ENCODE results near the gene NUP210.
"Not testable (repeated sequence)": the region's sequence is repeated elsewhere in the genome, so short reads cannot be mapped to it uniquely, and the experiment has no call there.

NUP210 gene

GRCh38 chr3:13404626-13405452, 15.3 kb downstream of the NUP210 start:
- DNase-seq: no peak

GRCh38 chr3:13403847-13404246, 16.3 kb downstream of the NUP210 start:
- DNase-seq: no peak

- no peak for DNase-seq
These were observed 16.8 kb downstream of the NUP210 start for GRCh38 chr3:13403213-13403819.

GRCh38 chr3:13401149-13401548, 19.0 kb downstream of the NUP210 start:
- DNase-seq: no peak

GRCh38 chr3:13400114-13400673, 19.9 kb downstream of the NUP210 start:
- DNase-seq: no peak

- DNase-seq: no peak
These were observed 20.5 kb downstream of the NUP210 start for GRCh38 chr3:13399603-13400002.

- no peak for DNase-seq
These were observed 22.8 kb downstream of the NUP210 start for GRCh38 chr3:13397316-13397715.

- no peak for DNase-seq
These were observed 25.8 kb downstream of the NUP210 start for GRCh38 chr3:13394363-13394762.

GRCh38 chr3:13393427-13394360, 26.4 kb downstream of the NUP210 start:
- no peak for DNase-seq

GRCh38 chr3:13391308-13391707, 28.8 kb downstream of the NUP210 start:
- DNase-seq: no peak

GRCh38 chr3:13389378-13389777, 30.7 kb downstream of the NUP210 start:
- DNase-seq: no peak

- DNase-seq: no peak
These were observed 31.3 kb downstream of the NUP210 start for GRCh38 chr3:13388816-13389215.

- DNase-seq: no peak
These were observed 34.7 kb downstream of the NUP210 start for GRCh38 chr3:13385373-13385965.

- no peak for DNase-seq
These were observed 39.2 kb downstream of the NUP210 start for GRCh38 chr3:13380971-13381370.

GRCh38 chr3:13379201-13379830, 40.8 kb downstream of the NUP210 start:
- DNase-seq: no peak

- DNase-seq: no peak
These were observed 42.0 kb downstream of the NUP210 start for GRCh38 chr3:13378155-13378554.

- DNase-seq: not testable (repeated sequence)
These were observed 42.4 kb downstream of the NUP210 start for GRCh38 chr3:13377741-13378140.

GRCh38 chr3:13377021-13377420, 43.1 kb downstream of the NUP210 start:
- no peak for DNase-seq

- no peak for DNase-seq
These were observed 44.0 kb downstream of the NUP210 start for GRCh38 chr3:13376091-13376490.

GRCh38 chr3:13375464-13375863, 44.7 kb downstream of the NUP210 start:
- DNase-seq: no peak

GRCh38 chr3:13373975-13374586, 46.0 kb downstream of the NUP210 start:
- DNase-seq: no peak

- no peak for DNase-seq
These were observed 47.5 kb downstream of the NUP210 start for GRCh38 chr3:13372656-13373055.
